ENCODE data around the gene ZNF280C. TPM values are rescaled to one million over a fixed set of nuclear protein-coding genes. Genes with fewer than 3 reads are reported as not detected.

ZNF280C gene
- polyA plus RNA-seq, 1 donor: 6.8 TPM

DNA sequence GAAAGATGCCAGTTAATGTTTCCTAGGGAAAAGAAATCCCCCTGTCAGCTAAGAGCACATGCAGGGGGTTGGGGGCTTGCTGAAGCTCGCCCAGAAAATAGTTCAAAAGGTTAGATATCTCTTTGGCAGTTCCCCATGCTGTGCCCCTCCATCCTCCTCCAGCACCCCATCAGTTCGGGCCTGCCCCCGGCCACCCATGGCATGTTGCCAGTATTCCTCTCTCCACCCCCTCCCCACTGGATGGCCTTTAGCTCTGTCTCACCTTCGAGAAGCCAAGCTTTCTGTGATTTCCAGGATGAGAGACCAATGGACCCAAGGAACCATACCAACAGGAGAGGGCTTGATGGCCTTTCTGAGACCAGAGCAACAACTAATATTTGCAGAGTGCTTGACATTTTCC, 91.8 kb downstream of the ZNF280C start:
- DNase-seq (ENCODE audit: low read depth): no peak

GRCh38 chrX:130176354-130176776, 92.3 kb downstream of the ZNF280C start:
- no peak for DNase-seq (ENCODE audit: low read depth)

DNA sequence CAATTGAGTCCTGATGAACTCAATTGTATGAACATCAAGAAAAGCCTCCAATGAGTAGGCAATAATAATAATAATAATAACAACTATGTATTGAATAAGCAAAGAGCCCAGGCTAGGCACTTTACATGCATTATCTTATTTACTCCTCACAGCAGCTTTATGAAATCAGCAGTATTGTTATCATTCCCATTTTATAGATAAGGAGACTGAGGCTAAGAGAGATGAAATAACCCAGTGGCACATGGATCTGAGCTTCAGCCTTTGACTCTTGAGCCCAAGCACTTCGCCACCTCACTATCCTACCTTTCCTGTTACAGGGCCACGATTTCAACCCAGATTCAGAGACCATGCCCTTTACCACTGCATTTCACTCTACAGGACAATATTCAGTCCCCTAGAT, 93.8 kb downstream of the ZNF280C start:
- DNase-seq (ENCODE audit: low read depth): no peak

DNA sequence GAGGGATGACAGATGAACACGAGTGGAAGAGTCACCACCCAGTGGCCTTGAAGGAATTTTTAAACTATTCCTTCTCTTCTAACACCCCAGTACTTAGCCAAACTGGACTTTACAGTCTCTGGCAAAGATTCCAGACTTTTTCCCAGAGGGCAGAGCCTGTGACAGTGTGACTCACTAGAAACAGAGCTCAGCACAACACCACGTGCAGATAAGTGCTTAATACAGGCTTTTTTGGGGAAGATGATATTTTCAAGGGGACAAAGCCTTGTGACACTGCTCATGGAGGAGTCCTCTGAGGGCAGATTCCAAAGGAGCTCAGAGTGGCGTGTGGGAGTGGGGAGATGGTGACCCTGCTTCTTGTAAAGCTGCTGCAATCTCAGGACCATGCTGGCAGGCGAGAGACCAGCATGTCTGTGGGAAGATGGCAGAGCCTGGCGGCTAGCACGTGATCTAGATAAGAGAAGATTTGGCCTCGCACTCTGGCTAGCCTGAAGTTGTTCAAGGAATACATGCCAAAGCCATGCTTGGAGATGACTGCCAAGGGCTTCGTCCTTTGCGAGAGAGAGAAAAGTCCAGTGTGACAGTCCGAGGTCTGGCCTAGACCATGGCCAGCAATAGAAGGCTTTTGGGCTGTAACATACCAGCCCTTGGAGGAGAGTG, 94.5 kb downstream of the ZNF280C start:
- DNase-seq (ENCODE audit: low read depth): no peak

- no peak for DNase-seq (ENCODE audit: low read depth)
Measured at GRCh38 chrX:130173190-130173895, 95.4 kb downstream of the ZNF280C start.

GRCh38 chrX:130172127-130172845, 96.4 kb downstream of the ZNF280C start:
- no peak for DNase-seq (ENCODE audit: low read depth)

GRCh38 chrX:130171446-130172126, 97.1 kb downstream of the ZNF280C start, which contains the start of gene RAB33A:
Gene RAB33A (plus strand): TSS chrX:130171962. CDS start chrX:130172063, 101 bp downstream.
- no peak for DNase-seq (ENCODE audit: low read depth)

DNA sequence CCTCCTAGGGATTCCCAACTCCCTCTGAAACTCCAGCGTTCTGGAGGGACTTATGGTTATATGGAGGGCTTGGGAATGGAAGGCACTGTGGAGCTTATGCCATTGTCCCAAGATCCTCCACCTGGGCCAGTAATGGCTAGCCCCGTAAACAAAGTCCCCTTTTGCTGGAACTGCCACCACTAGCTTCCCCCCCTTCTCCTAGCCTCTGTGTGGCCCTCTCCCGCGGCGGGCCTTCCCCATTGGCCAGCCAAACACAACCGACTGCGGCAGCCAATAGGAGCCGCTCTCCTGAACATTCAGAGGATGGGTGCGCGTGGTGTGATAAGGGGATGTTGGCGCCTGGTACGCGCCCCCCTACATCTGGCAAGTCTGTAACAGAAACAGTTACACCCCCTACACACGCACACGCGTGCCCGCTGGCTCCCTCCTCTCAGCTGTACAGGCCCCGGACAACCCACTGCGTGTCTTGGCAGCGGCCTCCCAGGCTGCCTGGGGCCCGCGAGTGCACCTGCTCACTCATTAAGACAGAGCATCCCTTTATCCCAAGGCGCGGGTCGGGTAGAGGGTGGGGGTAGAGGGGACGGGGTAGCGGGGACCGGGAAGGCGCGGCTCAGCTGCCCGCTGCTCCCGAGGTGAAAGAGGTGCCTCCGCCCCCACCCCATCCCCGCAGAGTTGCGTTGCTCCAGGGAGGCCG, 97.8 kb downstream of the ZNF280C start:
- DNase-seq (ENCODE audit: low read depth): no peak

- no peak for DNase-seq (ENCODE audit: low read depth)
Measured at GRCh38 chrX:130167040-130167439, 101.7 kb downstream of the ZNF280C start.

DNA sequence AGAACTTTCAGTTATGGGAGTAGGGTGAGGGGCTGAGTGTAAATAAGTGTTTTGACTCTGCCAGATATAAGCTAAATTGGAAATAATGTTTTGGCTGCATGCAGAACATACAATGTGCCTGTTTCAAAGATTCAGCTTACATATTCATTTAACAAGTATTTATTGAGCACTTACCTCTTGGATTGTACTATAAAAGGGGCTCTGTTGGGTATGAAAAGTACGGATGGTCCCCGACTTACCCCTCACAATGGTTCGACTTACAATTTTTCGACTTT, 102.3 kb downstream of the ZNF280C start:
- DNase-seq (ENCODE audit: low read depth): no peak

GRCh38 chrX:130165703-130166502, 102.8 kb downstream of the ZNF280C start, which contains the start of gene AIFM1:
Gene AIFM1 (minus strand): TSS chrX:130165841. CDS start chrX:130165656, 185 bp downstream.
- peak; percentile 82 for DNase-seq (ENCODE audit: low read depth)

GRCh38 chrX:130165181-130165702, 103.5 kb downstream of the ZNF280C start:
- no peak for DNase-seq (ENCODE audit: low read depth)

GRCh38 chrX:130163398-130163797, 105.3 kb downstream of the ZNF280C start:
- no peak for DNase-seq (ENCODE audit: low read depth)

GRCh38 chrX:130162094-130162735, 106.5 kb downstream of the ZNF280C start:
- no peak for DNase-seq (ENCODE audit: low read depth)

DNA sequence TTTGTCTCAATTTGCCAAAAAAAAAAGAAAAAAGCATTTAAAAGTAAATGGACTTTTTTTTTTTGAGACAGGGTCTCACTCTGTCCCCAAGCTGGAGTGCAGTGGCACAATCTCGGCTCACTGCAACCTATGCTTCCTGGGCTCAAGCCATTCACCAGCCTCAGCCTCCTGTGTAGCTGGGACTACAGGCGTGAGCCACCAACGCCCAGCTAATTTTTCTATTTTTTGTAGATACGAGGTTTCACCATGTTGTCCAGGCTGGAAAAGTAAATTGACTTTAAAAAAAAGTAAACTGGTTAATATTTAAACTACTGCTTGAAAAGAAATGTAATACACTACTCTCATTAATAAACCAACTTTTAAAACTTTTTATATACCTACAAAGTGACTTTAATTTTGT, 108.9 kb downstream of the ZNF280C start:
- no peak for DNase-seq (ENCODE audit: low read depth)

- no peak for DNase-seq (ENCODE audit: low read depth)
Measured at GRCh38 chrX:130158311-130158710, 110.4 kb downstream of the ZNF280C start.

GRCh38 chrX:130155564-130155963, 113.1 kb downstream of the ZNF280C start:
- no peak for DNase-seq (ENCODE audit: low read depth)

Measured in forelimb muscle (tissue), 1 donor.